NCI-H524 treated with DMSO at 0.1 percent for 48 hours (cell line): ENCODE data around the gene GALM.

Experiments used
- DNase-seq: peaks from one replicate; lab custom pipeline; 2025; lab: John Stamatoyannopoulos, UW

The GALM gene

DNA sequence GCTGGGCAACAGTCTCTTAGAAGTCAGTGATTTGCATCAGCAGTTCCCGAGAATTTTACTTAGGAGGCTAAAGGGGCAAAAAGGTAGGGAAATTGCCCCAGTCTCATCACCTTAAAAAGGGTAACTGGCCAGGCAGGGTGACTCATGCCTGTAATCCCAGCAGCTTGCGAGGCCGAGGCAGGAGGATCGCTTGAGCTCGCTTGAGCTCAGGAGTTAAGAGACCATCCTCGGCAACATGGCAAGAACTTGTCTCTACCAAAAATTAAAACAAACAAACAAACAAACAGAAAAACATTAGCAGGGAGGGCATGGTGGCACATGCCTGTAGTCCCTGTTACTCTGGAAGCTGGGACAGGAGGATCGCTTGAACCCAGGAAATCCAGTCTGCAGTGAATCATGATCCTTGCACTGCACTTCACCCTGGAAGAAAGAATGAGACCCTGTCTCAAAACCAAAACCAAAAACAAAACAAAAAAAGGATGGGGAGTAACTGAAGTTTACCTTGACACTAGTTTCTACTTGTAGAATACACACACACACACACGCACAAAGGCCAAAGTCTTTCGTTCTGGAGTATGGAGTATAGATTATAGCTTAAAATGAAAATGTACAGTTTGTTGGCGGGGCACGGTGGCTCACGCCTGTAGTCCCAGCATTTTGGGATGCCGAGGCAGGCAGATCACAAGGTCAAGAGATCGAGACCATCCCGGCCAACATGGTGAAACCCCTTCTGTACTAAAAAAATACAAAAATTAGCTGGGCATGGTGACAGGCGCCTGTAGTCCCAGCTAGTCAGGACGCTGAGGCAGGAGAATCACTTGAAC lies 109.4 kb downstream of the GALM start:
- DNase-seq, result no peak

DNA sequence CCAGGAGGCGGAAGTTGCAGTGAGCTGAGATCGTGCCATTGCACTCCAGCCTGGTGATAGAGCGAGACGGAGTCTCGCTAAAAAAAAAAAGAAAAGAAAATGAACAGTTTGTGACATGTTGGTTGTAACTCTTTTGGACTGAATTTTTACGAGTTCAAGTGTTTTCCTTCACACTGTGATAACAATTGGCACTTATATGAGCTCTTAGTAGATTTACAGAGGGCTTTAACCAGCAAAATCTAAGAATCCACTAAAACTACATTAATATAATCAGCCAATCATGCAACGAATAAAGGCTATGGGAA lies 110.0 kb downstream of the GALM start:
- DNase-seq, result no peak

DNA sequence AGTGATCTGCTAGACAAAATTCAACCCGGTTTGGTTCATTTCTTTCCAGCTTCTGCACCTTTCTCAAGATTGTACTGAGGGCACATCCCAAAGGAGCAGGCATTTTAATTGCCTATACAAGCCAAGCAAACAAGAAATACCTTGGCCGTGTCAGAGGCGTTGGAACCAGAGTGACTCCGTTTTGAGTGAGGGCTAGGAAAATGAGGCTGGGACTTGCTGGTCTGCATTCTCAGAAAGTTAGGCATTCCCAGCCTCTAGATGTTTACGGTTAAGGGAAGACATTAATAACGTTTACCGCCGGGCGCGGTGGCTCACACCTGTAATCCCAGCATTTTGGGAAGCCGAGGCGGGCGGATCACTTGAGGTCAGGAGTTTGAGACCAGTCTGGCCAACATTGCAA lies 110.6 kb downstream of the GALM start:
- no peak for DNase-seq

DNA sequence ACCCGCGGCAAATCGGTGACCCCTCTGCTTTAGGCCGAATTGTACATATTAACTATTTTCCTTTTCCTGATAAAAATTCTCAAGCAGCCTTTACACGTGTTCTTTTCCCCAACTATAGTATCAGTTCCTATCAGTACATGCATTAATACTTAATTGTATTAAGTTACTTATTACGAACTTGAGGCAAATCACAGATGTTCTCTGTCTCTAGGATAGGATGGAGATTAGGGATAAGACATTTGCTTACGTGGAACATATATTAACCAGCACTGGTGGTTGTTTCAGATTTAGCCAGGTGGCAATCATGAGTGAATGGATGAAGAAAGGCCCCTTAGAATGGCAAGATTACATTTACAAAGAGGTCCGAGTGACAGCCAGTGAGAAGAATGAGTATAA lies 112.8 kb downstream of the GALM start:
- no peak for DNase-seq

DNA sequence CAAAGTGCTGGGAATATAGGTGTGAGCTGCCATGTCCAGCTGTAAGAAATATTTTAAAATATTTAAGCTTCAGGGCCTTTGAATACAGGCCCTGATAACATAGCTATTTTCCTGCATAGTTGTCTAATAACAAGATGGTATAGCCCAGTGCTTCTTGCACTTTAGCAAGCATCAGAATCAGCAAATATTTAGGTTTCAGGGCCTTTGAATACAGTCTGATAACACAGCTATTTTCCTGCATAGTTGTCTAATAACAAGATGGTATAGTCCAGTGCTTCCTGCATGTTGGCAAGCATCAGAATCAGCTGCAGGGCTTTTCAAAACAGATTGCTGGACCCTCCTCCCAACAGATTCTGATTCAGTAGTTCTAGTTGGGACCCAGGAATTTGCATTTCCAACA lies 117.7 kb downstream of the GALM start:
- no peak for DNase-seq
